ENCODE results near the gene UPF1. TPM values are rescaled to one million over a fixed set of nuclear protein-coding genes. Genes with fewer than 3 reads are reported as not detected.

The UPF1 gene
- 42.7 and 45.6 TPM in 2 replicates for total RNA-seq

GRCh38 chr19:18831524-18832305, at the start of gene UPF1:
Gene UPF1, plus strand, starts transcription at chr19:18831959. Its CDS starts 251 bp downstream, at chr19:18832210.

GRCh38 chr19:18790566-18791314, 41.0 kb upstream of the UPF1 start, which contains the start of gene COMP:
Gene COMP, minus strand, starts transcription at chr19:18791305. Its CDS starts 36 bp downstream, at chr19:18791269.

GRCh38 chr19:18895824-18896341, 64.1 kb downstream of the UPF1 start, which contains the start of gene CERS1:
Gene CERS1, minus strand, starts transcription at chr19:18896158. Its CDS starts 86 bp downstream, at chr19:18896072.

Other genes starting within 250 kb of the UPF1 start
- gene REX1BD, start 243.2 kb upstream of the UPF1 start, total RNA-seq = 73.0 and 79.5 TPM in 2 replicates
- 0.74 and 1.3 TPM in 2 replicates for gene CRLF1, start 225.2 kb upstream of the UPF1 start, total RNA-seq
- under 0.01 TPM in 1 of 2 replicates, not detected in the other for gene TMEM59L, start 219.1 kb upstream of the UPF1 start, total RNA-seq
- gene KLHL26, start 194.9 kb upstream of the UPF1 start, total RNA-seq = 2.8 and 3.4 TPM in 2 replicates
- 1.2 and 2.0 TPM in 2 replicates for gene CRTC1, start 148.3 kb upstream of the UPF1 start, total RNA-seq
- gene COMP, start 40.7 kb upstream of the UPF1 start, total RNA-seq = not detected in 2 replicates
- gene CERS1, start 64.2 kb downstream of the UPF1 start, total RNA-seq = 0.34 and 1.5 TPM in 2 replicates
- 357 and 370 TPM in 2 replicates for gene COPE, start 87.4 kb downstream of the UPF1 start, total RNA-seq
- 64.8 and 77.8 TPM in 2 replicates for gene DDX49, start 87.8 kb downstream of the UPF1 start, total RNA-seq
- 63.8 and 67.1 TPM in 2 replicates for gene HOMER3, start 109.3 kb downstream of the UPF1 start, total RNA-seq
- 23.6 and 24.0 TPM in 2 replicates for gene SUGP2, start 201.6 kb downstream of the UPF1 start, total RNA-seq
- 47.9 and 48.3 TPM in 2 replicates for gene ARMC6, start 201.6 kb downstream of the UPF1 start, total RNA-seq
- 6.2 and 6.9 TPM in 2 replicates for gene SLC25A42, start 232.0 kb downstream of the UPF1 start, total RNA-seq